Activated CD8-positive, alpha-beta memory T cell treated with anti-CD3 and anti-CD28 coated beads, Interleukin-2, amount 50 U/mL, for 1 hour (primary cell): ENCODE results near the gene ZNF143.
A peak's percentile ranks its signal among the peaks of the same experiment; 100 is the strongest.
"Not testable (repeated sequence)": the region's sequence is repeated elsewhere in the genome, so short reads cannot be mapped to it uniquely, and the experiment has no call there.

ENCODE experiments used
- DNase-seq: peaks from one replicate; pipeline ENCODE4 v3.0.0-alpha.2; 2020; ENCODE audit errors: extremely low read depth

The ZNF143 gene

DNA sequence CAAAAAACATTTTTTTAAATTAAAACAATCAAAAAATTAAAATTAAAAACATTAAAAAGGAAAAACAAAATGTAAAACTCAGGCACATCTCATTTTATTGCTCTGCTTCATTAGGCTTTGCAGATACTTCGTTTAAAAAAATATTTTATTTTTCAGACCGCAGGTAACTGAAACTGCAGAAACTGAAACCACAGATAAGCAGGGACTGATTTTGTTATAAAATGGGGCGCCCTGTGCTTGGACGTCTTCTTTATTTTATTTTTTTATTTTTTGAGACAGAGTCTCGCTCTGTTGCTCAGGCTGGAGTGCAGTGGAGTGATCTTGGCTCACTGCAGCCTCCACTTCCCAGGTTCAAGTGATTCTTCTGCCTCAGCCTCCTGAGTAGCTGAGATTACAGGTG lies 88.4 kb downstream of the ZNF143 start:
- not testable (repeated sequence) for DNase-seq

DNA sequence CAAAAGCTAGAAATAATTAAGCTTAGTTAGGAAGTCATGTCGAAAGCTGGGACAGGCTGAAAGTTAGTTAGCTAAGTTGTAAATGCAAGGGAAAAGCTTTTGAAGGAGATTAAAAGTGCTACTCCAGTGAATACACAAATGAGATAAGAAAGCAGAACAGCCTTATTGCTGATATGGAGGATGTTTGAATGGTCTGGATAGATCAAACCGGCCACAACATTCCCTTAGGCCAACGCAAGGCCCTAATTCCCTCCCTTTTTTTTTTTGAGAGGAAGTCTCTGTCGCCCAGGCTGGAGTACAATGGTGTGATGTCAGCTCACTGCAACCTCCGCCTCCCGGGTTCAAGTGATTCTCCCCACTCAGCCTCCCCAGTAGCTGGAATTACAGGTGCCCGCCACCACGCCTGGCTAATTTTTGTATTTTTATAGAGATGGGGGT lies 89.4 kb downstream of the ZNF143 start:
- no peak for DNase-seq

DNA sequence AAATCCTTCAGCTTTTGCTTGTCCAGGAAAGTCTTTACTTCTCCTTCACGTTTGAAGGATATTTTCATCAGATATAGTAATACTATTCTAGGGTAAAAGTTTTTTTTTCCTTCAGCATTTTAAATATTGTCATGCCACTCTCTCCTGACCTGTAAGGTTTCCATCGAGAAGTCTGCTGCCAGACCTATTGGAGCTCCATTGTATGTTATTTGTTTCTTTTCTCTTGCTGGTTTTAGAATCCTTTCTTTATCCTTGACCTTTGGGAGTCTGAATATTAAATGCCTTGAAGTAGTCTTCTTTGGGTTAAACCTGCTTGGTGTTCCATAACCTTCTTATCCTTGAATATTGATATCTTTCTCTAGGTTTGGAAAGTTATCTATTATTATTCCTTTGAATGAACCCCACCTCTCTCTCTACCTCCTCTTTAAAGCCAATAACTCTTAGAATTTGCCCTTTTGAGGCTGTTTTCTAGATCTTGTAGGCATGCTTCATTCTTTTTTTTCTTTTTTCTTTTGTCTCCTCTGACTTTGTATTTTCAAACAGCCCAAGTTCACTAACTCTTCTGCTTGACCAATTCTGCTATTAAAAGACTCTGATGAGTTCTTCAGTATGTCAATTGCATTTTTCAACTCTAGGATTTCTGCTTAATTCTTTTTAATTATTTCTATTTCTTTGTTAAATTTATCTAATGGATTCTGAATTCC lies 100.6 kb downstream of the ZNF143 start:
- DNase-seq: no peak

DNA sequence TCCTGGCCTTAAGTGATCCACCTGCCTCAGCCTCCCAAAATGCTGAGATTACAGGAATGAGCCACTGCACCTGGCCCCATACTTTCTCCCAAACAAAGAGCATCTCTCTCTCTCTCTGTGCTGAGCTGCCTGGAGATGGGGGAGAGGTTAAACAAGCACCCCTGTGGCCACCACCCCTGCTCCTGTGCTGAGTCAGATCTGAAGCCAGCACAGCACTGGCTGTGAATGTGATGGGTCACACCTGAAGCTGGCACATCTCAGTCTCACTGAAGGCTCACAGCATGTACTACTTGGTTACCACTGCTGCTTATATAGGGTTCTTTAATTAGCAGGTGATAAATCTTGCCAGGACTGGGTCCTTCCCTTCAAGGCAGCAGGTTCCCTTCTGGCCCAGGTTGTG lies 101.9 kb downstream of the ZNF143 start:
- DNase-seq: no peak

DNA sequence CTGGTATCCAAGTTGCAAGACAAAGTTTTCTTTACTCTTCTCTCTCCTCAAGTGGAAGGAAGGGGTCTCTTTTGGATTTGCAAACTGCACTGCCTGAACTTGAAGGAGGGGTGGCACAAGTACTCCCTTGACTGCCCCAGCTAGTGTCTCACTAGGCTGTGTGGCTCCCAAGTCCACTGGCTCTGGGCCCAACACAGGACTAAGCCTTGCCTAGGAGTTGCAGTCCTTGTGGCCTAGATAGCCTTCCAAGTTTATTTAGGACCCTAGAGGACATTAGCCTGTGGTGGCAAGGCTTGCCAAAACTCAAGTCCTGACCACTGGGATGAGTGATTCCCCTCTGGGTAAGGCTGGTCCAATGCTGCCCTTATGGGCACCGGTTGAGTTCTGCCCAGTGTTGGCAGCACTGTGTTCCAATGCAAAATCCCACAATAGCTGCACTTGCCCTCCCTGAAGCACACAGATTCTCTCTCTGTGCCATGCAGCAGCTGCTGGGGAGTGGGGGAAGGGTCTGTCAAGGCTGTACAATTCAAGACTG lies 102.5 kb downstream of the ZNF143 start:
- no peak for DNase-seq

DNA sequence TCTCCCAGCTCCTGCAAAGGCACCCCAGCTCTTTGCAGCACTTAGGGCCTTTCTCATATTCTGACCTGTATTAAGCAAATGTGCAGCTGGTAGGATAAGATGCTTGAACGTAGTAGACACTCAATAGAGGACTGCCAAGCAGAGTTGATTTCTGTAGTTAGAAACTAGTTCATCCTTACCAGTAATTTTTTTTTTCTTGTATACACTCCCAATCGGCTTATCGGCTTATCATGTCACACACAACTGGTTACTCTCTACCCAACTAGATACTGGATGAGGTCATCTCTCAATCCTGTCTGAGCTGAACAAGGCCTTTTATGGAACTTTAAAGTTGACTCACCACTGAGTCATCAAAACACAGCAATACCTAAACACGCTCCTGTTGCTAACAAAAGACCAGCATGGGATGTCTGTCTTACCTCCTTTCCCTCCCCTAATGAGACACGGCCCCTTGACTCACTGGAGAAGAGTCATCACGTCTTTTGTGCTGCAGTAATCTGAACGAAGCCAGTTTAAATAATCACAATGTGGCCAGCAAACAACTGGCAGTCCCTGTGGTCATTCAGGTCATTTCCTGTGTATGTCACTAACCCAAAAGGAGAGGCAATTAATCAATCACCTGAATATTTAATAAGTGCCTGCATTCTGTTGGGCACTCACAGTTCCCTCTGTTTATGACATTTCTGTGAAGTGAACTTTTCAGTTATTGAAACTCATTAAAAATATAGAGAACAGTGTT lies 105.2 kb downstream of the ZNF143 start:
- no peak for DNase-seq

DNA sequence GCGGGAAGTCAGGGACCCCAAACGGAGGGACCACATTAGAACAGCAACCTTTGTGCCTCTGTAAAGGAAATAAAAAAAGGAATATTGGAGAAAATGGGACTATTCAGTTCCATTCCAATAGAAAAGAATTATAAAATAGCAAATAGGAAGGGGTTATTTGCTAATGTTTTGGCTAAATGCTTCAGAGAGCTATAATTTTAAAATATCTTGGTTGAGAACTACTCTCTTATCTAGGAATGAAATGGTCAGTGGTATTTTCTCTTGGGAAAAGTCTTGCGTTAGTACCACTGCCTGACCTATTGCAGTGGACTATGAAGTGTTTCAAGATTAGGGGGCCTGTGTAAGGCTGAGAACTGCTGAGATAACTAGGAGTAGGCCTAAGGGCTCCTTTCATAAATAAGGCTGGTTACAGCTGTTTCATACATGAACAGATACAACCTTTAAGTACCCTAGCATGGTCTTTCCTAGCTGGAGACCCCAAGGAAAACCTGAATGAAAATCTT lies 105.8 kb downstream of the ZNF143 start:
- no peak for DNase-seq

DNA sequence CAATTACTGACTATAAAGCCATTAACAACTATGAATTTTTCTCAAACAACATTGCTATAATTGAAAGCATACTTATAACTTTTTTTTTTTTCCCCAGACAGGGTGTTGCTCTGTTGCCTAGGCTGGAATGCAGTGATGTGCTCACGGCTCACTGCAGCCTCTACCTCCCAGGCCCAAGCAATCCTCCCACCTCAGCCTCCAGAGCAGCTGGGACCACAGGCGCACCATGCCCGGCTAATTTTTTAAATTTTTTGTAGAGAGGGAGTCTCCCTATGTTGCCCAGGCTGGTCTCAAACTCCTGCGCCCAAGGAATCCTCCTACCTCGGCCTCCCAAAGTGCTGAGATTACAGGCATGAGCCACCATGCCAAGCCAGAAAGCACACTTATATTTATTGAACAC lies 106.6 kb downstream of the ZNF143 start:
- DNase-seq: no peak

DNA sequence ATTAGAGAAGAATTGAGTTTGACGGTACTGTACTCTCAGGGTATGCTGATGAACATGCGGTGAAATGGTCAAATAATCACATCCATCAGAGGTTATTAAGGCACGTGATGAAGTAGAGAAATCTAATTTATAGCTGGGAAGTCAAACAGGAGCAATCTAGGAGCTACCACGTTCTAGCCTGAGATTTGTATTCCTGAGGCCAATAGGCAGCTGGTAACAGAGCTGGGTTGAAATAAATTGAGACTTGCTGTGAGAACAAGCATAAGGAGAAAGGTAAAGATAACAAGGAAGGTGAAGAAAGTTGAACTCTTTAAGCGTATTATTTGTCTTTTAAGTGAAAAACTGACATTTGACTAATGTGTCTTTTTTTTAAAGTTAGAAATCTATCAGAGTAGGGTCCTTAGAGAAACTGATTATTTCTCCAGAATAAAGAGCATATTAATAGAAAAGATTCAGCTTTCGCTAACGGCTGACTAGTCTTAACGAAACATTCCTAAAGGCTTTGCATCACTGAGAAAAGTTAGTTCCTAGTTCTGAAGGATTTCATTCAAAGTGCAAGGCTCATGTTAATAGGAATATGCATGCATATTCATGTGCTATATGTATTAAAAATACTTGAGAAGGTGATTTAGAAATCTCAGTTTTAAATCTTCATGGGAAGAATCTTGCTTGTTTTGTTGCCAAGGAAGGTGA lies 107.5 kb downstream of the ZNF143 start:
- DNase-seq: no peak

DNA sequence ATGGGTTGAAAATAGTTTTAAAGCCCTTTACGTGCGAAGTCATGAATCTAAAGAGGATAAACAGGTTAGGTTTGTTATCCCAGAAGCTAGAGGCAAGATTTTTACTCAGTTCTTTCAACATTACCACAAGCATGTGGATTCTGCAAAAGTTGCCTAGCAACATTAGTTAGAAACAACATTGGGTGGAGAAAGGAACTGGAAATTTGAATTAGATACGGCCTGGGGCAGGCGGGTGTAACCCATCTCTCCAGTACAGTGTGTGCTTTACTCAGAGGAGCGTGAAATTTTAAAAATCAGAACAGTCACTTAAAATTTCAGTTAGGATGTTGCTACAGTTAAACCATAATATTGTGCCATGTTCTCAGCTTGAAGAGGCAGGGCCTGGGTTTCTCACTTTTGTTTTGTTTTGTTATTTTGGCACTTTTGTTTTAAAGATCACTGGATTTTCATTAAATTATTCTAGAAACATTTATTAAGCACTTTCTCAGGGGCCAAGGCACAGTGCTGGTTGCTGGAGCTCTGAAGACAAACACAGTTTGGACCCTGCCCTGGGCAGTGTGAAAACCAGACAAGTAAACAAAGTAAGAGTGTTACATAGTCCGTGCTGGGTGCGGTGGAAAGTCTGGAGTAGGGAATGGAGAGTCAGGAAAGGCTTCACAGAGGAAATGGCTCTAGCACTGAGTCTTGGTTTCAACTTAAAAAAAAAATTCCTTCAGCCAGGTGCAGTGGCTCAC lies 108.2 kb downstream of the ZNF143 start:
- no peak for DNase-seq

DNA sequence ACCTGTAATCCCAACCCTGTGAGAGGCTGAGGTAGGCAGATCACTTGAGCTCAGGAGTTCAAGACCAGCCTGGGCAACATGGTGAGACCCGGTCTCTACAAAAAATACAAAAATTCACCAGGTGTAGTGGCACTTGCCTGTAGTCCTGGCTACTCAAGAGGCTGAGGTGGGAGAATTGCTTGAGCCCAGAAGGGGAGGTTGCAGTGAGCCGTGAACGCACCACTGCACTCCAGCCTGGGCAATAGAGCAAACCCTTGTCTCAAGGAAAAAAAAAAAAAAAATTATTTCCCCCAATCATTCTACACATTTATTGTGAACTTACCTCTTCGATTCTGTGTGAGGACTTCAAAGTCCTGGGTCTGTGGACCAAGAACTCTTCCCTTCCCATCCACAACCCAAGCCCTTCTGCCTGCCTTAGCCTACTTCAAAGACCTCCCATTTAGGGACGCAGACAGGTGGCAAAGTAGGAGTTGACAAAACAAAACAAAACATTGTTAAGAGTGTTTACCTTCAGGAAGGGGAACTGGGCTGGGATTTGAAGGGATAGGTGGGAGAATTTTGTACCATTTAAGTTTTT lies 108.9 kb downstream of the ZNF143 start:
- no peak for DNase-seq

DNA sequence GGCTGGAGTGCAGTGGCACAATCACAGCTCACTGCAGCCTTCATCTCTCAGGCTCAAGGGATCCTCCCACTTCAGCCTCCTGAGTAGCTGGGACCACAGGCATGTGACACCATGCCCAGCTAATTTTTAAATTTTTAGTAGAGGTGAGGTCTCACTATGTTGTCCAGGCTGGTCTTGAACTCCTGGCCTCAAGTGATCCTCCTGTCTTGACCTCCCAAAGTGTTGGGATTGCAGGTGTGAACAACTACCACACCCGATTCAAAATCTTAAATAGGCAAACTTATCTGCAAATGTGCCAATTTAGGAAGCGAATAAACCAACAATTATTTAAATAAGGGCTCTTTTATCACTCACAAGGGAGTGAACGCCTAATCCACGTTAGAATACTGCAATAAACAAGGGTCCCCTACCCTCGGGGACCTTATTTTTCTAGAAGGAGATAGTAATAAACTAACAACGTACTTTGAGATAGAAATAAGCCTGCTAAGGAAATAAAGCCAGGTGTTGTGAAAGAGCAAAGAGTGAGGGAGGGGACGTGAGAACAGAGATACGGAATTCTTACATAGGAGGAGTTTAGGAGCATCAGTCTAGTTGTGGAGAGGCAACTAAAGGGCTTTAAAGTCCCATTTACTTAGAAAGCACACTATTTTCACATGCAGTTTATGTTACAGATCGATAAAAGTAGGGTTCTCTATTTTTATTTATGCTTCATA lies 109.7 kb downstream of the ZNF143 start:
- DNase-seq: no peak

DNA sequence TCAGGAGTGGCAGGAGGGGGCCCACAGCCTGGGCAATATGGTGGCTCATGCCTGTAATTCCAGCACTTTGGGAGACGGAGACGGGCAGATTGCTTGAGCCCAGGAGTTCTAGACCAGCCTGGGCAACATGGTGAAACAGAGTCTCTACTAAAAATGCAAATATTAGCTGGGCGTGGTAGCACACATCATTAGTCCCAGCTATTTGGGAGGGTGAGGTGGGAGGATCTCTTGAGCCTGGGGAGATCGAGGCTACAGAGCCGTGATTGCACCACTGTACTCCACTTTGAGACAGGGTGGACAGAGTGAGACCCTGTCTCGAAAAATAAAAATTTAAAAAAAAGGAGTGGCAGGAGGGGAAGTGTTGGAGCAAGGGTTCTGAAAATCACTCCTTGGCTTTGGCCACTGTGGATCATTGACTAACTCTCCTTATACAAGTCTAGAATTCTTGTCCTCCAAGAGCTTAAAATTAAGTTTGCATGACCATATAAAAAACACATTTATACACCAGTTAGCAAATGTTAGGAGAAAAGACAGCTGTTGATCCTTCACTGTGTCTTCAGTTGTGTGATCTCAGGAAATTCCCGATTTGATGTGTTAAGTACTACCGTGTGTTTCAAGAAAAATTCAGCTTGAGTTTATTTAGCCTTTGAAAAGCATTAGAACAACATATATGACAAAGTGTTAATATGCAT lies 110.4 kb downstream of the ZNF143 start:
- DNase-seq: no peak

DNA sequence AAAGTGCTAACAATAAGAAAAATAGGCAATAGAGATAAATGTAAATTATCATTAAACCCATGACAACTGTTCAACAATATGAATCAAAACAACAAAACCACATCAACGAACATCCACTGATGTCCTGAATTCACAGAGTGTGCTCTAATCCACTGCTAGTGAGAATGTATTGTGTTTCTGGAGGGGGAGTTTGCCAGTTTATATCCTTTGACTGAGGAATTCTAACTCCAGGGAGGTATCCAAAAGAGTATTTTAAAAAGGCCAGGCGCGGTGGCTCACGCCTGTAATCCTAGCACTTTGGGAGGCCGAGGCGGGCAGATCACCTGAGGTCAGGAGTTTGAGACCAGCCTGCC lies 110.9 kb downstream of the ZNF143 start:
- DNase-seq: no peak

DNA sequence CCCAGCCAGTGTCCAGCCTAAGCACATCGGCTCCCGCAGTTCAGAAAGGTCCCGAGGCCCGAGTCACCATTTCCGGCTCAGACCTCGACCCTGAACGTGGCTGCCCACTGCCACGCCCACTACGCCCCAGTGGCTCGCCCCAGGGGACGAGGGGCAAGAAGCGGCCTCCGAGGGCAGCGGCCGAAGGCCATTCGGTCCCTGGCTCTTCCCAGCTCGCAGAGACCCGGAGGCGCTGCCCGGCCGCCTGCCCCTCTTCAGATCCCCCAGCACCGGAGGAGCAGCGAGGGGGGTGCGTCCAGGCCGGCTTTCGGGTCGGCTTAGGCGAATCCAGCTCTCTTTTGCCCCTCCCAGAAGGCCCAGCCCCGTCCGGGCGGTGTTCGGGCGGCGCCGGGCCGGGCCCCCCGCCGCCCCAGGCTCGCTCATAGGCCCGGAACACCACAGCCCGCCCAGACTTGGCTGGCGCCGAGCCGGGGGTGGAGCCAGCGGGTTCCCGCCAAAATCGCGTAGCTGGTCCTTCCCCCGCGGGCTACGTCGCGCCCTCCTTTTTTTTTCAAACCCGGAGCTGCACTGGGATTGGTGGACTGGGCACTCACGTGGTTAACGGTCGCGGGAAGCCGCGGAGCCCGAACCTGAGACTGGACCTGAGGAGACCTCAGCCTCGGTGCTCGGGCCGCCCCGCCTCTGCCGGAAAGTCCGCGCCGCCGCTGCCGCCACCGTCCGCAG lies 112.4 kb downstream of the ZNF143 start, which contains the start of gene WEE1:
TSS of gene WEE1 (plus strand) at position 619 of the 723 bp plus-strand sequence. CDS start 264 bp downstream, outside the sequence.
- peak; percentile 65 for DNase-seq

DNA sequence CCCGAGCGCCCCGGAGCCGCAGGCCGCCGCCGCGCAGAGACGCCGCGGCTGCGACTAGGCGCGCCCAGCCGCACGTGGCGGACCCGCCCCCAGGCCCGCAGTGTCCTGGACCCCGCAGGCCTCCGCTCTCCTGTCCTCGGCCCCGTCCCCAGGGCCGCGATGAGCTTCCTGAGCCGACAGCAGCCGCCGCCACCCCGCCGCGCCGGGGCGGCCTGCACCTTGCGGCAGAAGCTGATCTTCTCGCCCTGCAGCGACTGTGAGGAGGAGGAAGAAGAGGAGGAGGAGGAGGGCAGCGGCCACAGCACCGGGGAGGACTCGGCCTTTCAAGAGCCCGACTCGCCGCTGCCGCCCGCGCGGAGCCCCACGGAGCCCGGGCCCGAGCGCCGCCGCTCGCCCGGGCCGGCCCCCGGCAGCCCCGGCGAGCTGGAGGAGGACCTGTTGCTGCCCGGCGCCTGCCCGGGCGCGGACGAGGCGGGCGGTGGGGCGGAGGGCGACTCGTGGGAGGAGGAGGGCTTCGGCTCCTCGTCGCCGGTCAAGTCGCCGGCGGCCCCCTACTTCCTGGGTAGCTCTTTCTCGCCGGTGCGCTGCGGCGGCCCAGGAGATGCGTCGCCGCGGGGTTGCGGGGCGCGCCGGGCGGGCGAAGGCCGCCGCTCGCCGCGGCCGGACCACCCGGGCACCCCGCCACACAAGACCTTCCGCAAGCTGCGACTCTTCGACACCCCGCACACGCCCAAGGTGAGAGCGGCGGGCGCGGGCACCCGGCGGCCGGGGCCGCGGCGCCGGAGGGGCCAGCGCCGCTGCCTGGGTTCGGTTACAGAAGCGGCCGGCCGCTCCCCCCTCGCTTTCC lies 113.2 kb downstream of the ZNF143 start:
- no peak for DNase-seq

DNA sequence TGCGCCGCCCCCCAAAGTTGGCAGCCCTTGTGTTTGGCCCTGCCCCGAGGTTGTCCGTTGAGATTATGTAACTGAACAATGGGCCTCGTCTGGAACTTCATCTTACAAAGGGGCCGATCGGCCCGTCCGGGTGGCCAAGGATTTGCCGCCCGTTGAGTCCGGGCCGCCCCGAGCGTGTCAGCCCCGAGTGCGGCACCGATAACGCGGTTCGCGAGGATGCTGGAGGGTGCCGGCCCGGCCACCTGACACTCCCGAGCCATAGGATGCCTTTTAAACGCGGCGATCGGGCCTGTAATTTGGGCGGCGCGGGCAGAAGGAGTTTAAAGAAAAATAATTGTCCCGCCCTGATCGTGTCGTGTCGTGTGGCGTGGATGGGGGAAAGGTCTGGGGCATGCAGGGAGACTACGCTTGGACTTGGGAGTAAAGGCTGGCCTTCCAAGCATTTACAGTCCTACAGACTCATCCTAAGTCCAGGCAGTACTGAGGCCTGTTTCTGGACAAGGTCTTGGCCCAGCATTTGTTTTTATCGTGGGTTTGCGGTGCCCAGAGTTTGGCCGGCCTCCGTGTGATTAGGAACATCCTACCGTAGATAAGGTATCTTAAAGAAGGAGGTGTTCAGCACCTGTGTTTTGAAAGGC lies 113.9 kb downstream of the ZNF143 start:
- DNase-seq: no peak
